Stimulated activated naive CD8-positive, alpha-beta T cell treated with anti-CD3 and anti-CD28 coated beads, Interleukin-15, amount 100 ng/mL, for 72 hours (primary cell): Measurements from ENCODE around the gene NEK5.
A peak's percentile ranks its signal among the peaks of the same experiment; 100 is the strongest.

Experiments used
- ATAC-seq: fragments of 150-1000 bp; cut with Tn5 transposase; 2 replicates; pipeline ENCODE4 v1.10.0; 2021; ENCODE audit warnings: mild to moderate bottlenecking, moderate library complexity
- DNase-seq, 2 donors: peaks; one replicate each; pipeline ENCODE4 v3.0.0; 2021 to 2022
- H3K27ac Mint-ChIP-seq, 2 donors: one replicate each; pipeline ENCODE4 v1.8.0; 2022; ENCODE audit warnings: mild to moderate bottlenecking in 2 of 2, mixed read lengths in 2 of 2, moderate library complexity in 2 of 2
- H3K27me3 Mint-ChIP-seq: one replicate; pipeline ENCODE4 v1.8.0; 2022; ENCODE audit warnings: mixed read lengths
- H3K4me1 Mint-ChIP-seq: one replicate; pipeline ENCODE4 v1.8.0; 2022; ENCODE audit warnings: mild to moderate bottlenecking, mixed read lengths
- H3K4me3 Mint-ChIP-seq, 2 donors: one replicate each; pipeline ENCODE4 v1.8.0; 2022; ENCODE audit warnings: mild to moderate bottlenecking in 2 of 2, mixed read lengths in 2 of 2, moderate library complexity in 1 of 2
- H3K9me3 Mint-ChIP-seq, 2 donors: one replicate each; pipeline ENCODE4 v1.8.0; 2022; ENCODE audit warnings: mixed read lengths in 2 of 2

Gene NEK5

GRCh38 chr13:52020191-52020590, 108.7 kb downstream of the NEK5 start:
- H3K4me3 Mint-ChIP-seq = no peak overlapping the region

GRCh38 chr13:52016296-52016695, 112.6 kb downstream of the NEK5 start:
- DNase-seq (no peak), ATAC-seq (no peak)
- H3K27me3 Mint-ChIP-seq = peaks cover 3% of the 10 kb centered on the region
- H3K27ac Mint-ChIP-seq = peak overlapping the region in 1 of 2 donors; percentile 28
- H3K4me3 Mint-ChIP-seq = no peak overlapping the region
- H3K9me3 Mint-ChIP-seq = no peaks in the 10 kb centered on the region
- H3K4me1 Mint-ChIP-seq = peaks cover 24% of the 10 kb centered on the region

More at GRCh38 chr13:52020191-52020590, 108.7 kb downstream of the NEK5 start:
- DNase-seq (no peak), ATAC-seq (no peak)
- no peaks in the 10 kb centered on the region for H3K27me3 Mint-ChIP-seq
- H3K9me3 Mint-ChIP-seq = peaks cover 0 to under 1% of the 10 kb centered on the region in 2 donors
- H3K4me1 Mint-ChIP-seq = peaks cover 23% of the 10 kb centered on the region
- no peak overlapping the region for H3K27ac Mint-ChIP-seq

GRCh38 chr13:52012512-52012836, 116.4 kb downstream of the NEK5 start:
- peaks cover 25% of the 10 kb centered on the region for H3K4me1 Mint-ChIP-seq
- peaks cover 21% of the 10 kb centered on the region for H3K27me3 Mint-ChIP-seq
- ATAC-seq (no peak), DNase-seq (no peak)
- H3K4me3 Mint-ChIP-seq = peak overlapping the region; percentile 96
- no peaks in the 10 kb centered on the region for H3K9me3 Mint-ChIP-seq
- H3K27ac Mint-ChIP-seq = peak overlapping the region; percentile 96 to 98

- Mint-ChIP-seq H3K4me3 (peak within 1 kb of the TSS; percentile 96), H3K27me3 (peaks cover 21% of the 10 kb centered on the region), H3K4me1 (peaks cover 21% of the 10 kb centered on the region), H3K9me3 (no peaks in the 10 kb centered on the region), H3K27ac (peak within 1 kb of the TSS; percentile 96 to 98)
- ATAC-seq (peak; percentile 99), DNase-seq (peak; percentile 100)
Observed at GRCh38 chr13:52011632-52012511, 117.0 kb downstream of the NEK5 start, which contains the start of gene ALG11. Gene ALG11, plus strand, starts transcription at chr13:52012398. Its CDS starts 21 bp downstream, at chr13:52012419.

- ATAC-seq (peak; percentile 36), DNase-seq (peak; percentile 26 to 34)
- H3K27me3 Mint-ChIP-seq = peaks cover 21% of the 10 kb centered on the region
- peak within 1 kb of the TSS; percentile 96 to 98 for H3K27ac Mint-ChIP-seq
- peak within 1 kb of the TSS; percentile 96 for H3K4me3 Mint-ChIP-seq
- peaks cover 13% of the 10 kb centered on the region for H3K4me1 Mint-ChIP-seq
- no peaks in the 10 kb centered on the region for H3K9me3 Mint-ChIP-seq
Observed at GRCh38 chr13:52010890-52011631, 117.8 kb downstream of the NEK5 start, which contains the start of gene ATP7B. Gene ATP7B, minus strand, starts transcription at chr13:52011450. Its CDS starts 113 bp downstream, at chr13:52011337.

GRCh38 chr13:52009946-52010345, 118.9 kb downstream of the NEK5 start:
- peaks cover 21% of the 10 kb centered on the region for H3K27me3 Mint-ChIP-seq
- DNase-seq = no peak
- no peak for ATAC-seq
- peaks cover 7% of the 10 kb centered on the region for H3K4me1 Mint-ChIP-seq
- no peak overlapping the region for H3K27ac Mint-ChIP-seq
- no peaks in the 10 kb centered on the region for H3K9me3 Mint-ChIP-seq
- peak overlapping the region in 1 of 2 donors; percentile 11 for H3K4me3 Mint-ChIP-seq

- DNase-seq = no peak
- Mint-ChIP-seq H3K27me3 (peaks cover 21% of the 10 kb centered on the region), H3K9me3 (no peaks in the 10 kb centered on the region), H3K27ac (no peak overlapping the region), H3K4me1 (peaks cover 7% of the 10 kb centered on the region), H3K4me3 (no peak overlapping the region)
- ATAC-seq = no peak
Observed at GRCh38 chr13:52006523-52007245, 122.2 kb downstream of the NEK5 start.

- Mint-ChIP-seq H3K4me3 (no peak overlapping the region), H3K27me3 (peaks cover 15% of the 10 kb centered on the region), H3K4me1 (peaks cover 3% of the 10 kb centered on the region), H3K9me3 (no peaks in the 10 kb centered on the region), H3K27ac (no peak overlapping the region)
- ATAC-seq (no peak), DNase-seq (no peak)
Observed at GRCh38 chr13:52005841-52006522, 122.9 kb downstream of the NEK5 start.

- ATAC-seq = peak; percentile 50
Observed at GRCh38 chr13:52004511-52005170, 124.2 kb downstream of the NEK5 start.

GRCh38 chr13:52003541-52003940, 125.3 kb downstream of the NEK5 start:
- DNase-seq = no peak
- no peak for ATAC-seq
- no peaks in the 10 kb centered on the region for H3K4me1 Mint-ChIP-seq
- H3K27me3 Mint-ChIP-seq = peaks cover 10% of the 10 kb centered on the region
- H3K4me3 Mint-ChIP-seq = no peak overlapping the region
- no peaks in the 10 kb centered on the region for H3K9me3 Mint-ChIP-seq
- no peak overlapping the region for H3K27ac Mint-ChIP-seq

More at GRCh38 chr13:52004511-52005170, 124.2 kb downstream of the NEK5 start:
- no peaks in the 10 kb centered on the region for H3K9me3 Mint-ChIP-seq
- H3K4me3 Mint-ChIP-seq = no peak overlapping the region
- H3K27me3 Mint-ChIP-seq = peaks cover 10% of the 10 kb centered on the region
- DNase-seq = no peak
- no peaks in the 10 kb centered on the region for H3K4me1 Mint-ChIP-seq
- no peak overlapping the region for H3K27ac Mint-ChIP-seq

- DNase-seq (no peak), ATAC-seq (no peak)
- Mint-ChIP-seq H3K4me3 (no peak overlapping the region), H3K4me1 (no peaks in the 10 kb centered on the region), H3K27me3 (peaks cover 10% of the 10 kb centered on the region), H3K9me3 (no peaks in the 10 kb centered on the region), H3K27ac (no peak overlapping the region)
Observed at GRCh38 chr13:52002361-52002760, 126.5 kb downstream of the NEK5 start.

GRCh38 chr13:52001120-52001731, 127.6 kb downstream of the NEK5 start:
- no peak overlapping the region for H3K4me3 Mint-ChIP-seq
- DNase-seq (no peak), ATAC-seq (peak; percentile 78)

GRCh38 chr13:51999921-52000320, 129.0 kb downstream of the NEK5 start:
- Mint-ChIP-seq H3K4me1 (no peaks in the 10 kb centered on the region), H3K27ac (no peak overlapping the region), H3K4me3 (no peak overlapping the region), H3K9me3 (no peaks in the 10 kb centered on the region), H3K27me3 (peaks cover 10% of the 10 kb centered on the region)
- ATAC-seq (no peak), DNase-seq (no peak)

More at GRCh38 chr13:52001120-52001731, 127.6 kb downstream of the NEK5 start:
- peaks cover 10% of the 10 kb centered on the region for H3K27me3 Mint-ChIP-seq
- no peak overlapping the region for H3K27ac Mint-ChIP-seq
- no peaks in the 10 kb centered on the region for H3K4me1 Mint-ChIP-seq
- H3K9me3 Mint-ChIP-seq = no peaks in the 10 kb centered on the region

- H3K27me3 Mint-ChIP-seq = peaks cover 10% of the 10 kb centered on the region
- H3K9me3 Mint-ChIP-seq = no peaks in the 10 kb centered on the region
- no peaks in the 10 kb centered on the region for H3K4me1 Mint-ChIP-seq
- DNase-seq (no peak), ATAC-seq (no peak)
- H3K4me3 Mint-ChIP-seq = no peak overlapping the region
- H3K27ac Mint-ChIP-seq = no peak overlapping the region
Observed at GRCh38 chr13:51999510-51999911, 129.4 kb downstream of the NEK5 start.
